ENCODE data around the gene RPTOR. TPM values are rescaled to one million over a fixed set of nuclear protein-coding genes. Genes with fewer than 3 reads are reported as not detected.
A peak's percentile ranks its signal among the peaks of the same experiment; 100 is the strongest.
"Not testable (repeated sequence)": the region's sequence is repeated elsewhere in the genome, so short reads cannot be mapped to it uniquely, and the experiment has no call there.

The RPTOR gene
- total RNA-seq, 1 donor from 2014 or later: 35.7 TPM

GRCh38 chr17:80875480-80875995 is 330.9 kb downstream of the RPTOR start:
- intact Hi-C loops (cut with DNase I); ATAC-seq: not testable (repeated sequence)
- peak; percentile 26 for DNase-seq (ENCODE audit: low spot score)

GRCh38 chr17:80876456-80876949 is 331.9 kb downstream of the RPTOR start:
- not testable (repeated sequence) for DNase-seq (ENCODE audit: low spot score)

GRCh38 chr17:80876950-80877728 is 332.5 kb downstream of the RPTOR start:
- intact Hi-C loops (cut with DNase I): no loop called here
- no peak for DNase-seq (ENCODE audit: low spot score)
- ATAC-seq: no peak

More at GRCh38 chr17:80876456-80876949, 331.9 kb downstream of the RPTOR start:
- intact Hi-C loops (cut with DNase I); ATAC-seq: not testable (repeated sequence)

- DNase-seq (ENCODE audit: low spot score) (peak; percentile 31), ATAC-seq (no peak)
- intact Hi-C loops (cut with DNase I): no loop called here
These were observed 333.2 kb downstream of the RPTOR start for GRCh38 chr17:80877729-80878303.

GRCh38 chr17:80878876-80879722 is 334.5 kb downstream of the RPTOR start:
- intact Hi-C loops (cut with DNase I): no loop called here
- no peak for ATAC-seq
- peak; percentile 48 for DNase-seq (ENCODE audit: low spot score)

- DNase-seq (ENCODE audit: low spot score): no peak
- no peak for ATAC-seq
- intact Hi-C loops (cut with DNase I): no loop called here
These were observed 335.3 kb downstream of the RPTOR start for GRCh38 chr17:80879723-80880647.

- ATAC-seq: no peak
These were observed 336.0 kb downstream of the RPTOR start for GRCh38 chr17:80880648-80880985.

GRCh38 chr17:80881306-80881705 is 336.7 kb downstream of the RPTOR start:
- peak; percentile 36 for DNase-seq (ENCODE audit: low spot score)
- no peak for ATAC-seq
- intact Hi-C loops (cut with DNase I): no loop called here

More at GRCh38 chr17:80880648-80880985, 336.0 kb downstream of the RPTOR start:
- intact Hi-C loops (cut with DNase I): no loop called here
- DNase-seq (ENCODE audit: low spot score): no peak

GRCh38 chr17:80882323-80882722 is 337.7 kb downstream of the RPTOR start:
- no peak for ATAC-seq
- no peak for DNase-seq (ENCODE audit: low spot score)

GRCh38 chr17:80882926-80883685 is 338.5 kb downstream of the RPTOR start:
- no peak for ATAC-seq
- intact Hi-C loops (cut with DNase I): no loop called here

More at GRCh38 chr17:80882323-80882722, 337.7 kb downstream of the RPTOR start:
- intact Hi-C loops (cut with DNase I): no loop called here

GRCh38 chr17:80883831-80884735 is 339.4 kb downstream of the RPTOR start:
- DNase-seq (ENCODE audit: low spot score) (no peak), ATAC-seq (no peak)
- intact Hi-C loops (cut with DNase I): no loop called here

More at GRCh38 chr17:80882926-80883685, 338.5 kb downstream of the RPTOR start:
- DNase-seq (ENCODE audit: low spot score): no peak

- no peak for ATAC-seq
- intact Hi-C loops (cut with DNase I): no loop called here
- DNase-seq (ENCODE audit: low spot score): peak; percentile 39
These were observed 340.2 kb downstream of the RPTOR start for GRCh38 chr17:80884811-80885210.

- DNase-seq (ENCODE audit: low spot score): peak; percentile 49
These were observed 341.4 kb downstream of the RPTOR start for GRCh38 chr17:80885947-80886582.

GRCh38 chr17:80886641-80887573 is 342.3 kb downstream of the RPTOR start:
- DNase-seq (ENCODE audit: low spot score): peak; percentile 55
- no peak for ATAC-seq
- intact Hi-C loops (cut with DNase I): no loop called here

More at GRCh38 chr17:80885947-80886582, 341.4 kb downstream of the RPTOR start:
- intact Hi-C loops (cut with DNase I): no loop called here
- no peak for ATAC-seq

GRCh38 chr17:80887639-80888175 is 343.1 kb downstream of the RPTOR start:
- DNase-seq (ENCODE audit: low spot score): no peak
- ATAC-seq: no peak
- intact Hi-C loops (cut with DNase I): no loop called here

Measured in sciatic nerve (tissue), 2 donors.